ENCODE data around the gene KLHL29. TPM values are rescaled to one million over a fixed set of nuclear protein-coding genes. Genes with fewer than 3 reads are reported as not detected.

The KLHL29 gene
- total RNA-seq, 1 experiment from 2014 or later, result 16.7 TPM

DNA sequence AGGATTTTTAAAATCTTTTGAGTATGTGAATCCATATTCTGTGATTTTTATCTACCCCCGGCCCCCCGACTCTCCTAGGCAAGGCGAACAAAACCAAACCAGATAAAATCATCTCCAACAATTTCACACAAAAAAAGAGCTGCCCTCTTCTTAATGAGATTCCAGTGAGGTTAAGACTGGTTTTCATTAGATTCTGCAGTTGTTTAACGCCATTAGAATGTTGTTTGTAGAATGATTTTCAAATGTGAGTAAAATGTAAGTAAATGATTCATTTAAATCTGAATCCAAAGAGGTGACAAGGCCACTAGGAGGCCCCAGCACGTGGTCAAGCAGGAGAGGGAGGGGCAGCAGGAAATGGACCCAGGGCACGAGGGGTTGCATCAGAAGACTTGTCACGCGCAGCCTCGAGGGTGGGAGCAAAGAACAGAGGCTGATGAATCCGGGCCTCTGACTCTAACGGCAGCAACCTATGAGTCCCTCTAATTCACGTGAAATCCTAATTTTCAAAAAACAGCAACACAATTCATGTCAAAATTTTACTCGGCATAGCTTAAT lies 24.3 kb upstream of the KLHL29 start:
- Histone ChIP-seq H3K27ac (ENCODE audit: low read depth, low read length) (no peak overlapping the region), H3K36me3 (ENCODE audit: control insufficient read depth in 1 of 2, insufficient read depth in 2 of 2, low read length in 2 of 2) (no peaks in the 10 kb centered on the region), H3K27me3 (ENCODE audit: insufficient read depth, low read length) (peaks cover 19% of the 10 kb centered on the region; the same call in 1 of the 2 replicates), H3K9me2 (ENCODE audit: insufficient read depth) (no peaks in the 10 kb centered on the region), H3K9me3 (ENCODE audit: control insufficient read depth in 1 of 2, insufficient read depth in 1 of 2, low read depth in 1 of 2, low read length in 2 of 2) (no peaks in the 10 kb centered on the region), H3K4me2 (ENCODE audit: low read length) (no peak overlapping the region), H3K4me1 (ENCODE audit: control insufficient read depth in 1 of 2, insufficient read depth in 2 of 2, low read length in 2 of 2) (peaks cover 0 to 3% of the 10 kb centered on the region in 2 experiments; a peak in 1 of 4 replicates), H4K20me1 (ENCODE audit: insufficient read depth) (no peaks in the 10 kb centered on the region), H3K79me2 (ENCODE audit: insufficient read depth, low read length) (no peaks in the 10 kb centered on the region), H3K4me3 (replicated peaks in 1 of 2; ENCODE audit: low read depth in 1 of 2, low read length in 2 of 2) (no peak overlapping the region), H2AFZ (ENCODE audit: low read depth, low read length, poor library complexity, severe bottlenecking) (no peak overlapping the region), H3K9ac (ENCODE audit: low read length) (no peak overlapping the region)
- intact Hi-C loops (cut with micrococcal nuclease), result no loop called here
- ChIA-PET RAD21 (ENCODE audit: low non-redundant PET in 1 of 2, low total read pairs in 2 of 2, uncharacterized antibody in 2 of 2, unreplicated experiment in 2 of 2) (no interaction called here), CTCF (no interaction called here), POLR2A (no interaction called here)
- DNase-seq (ENCODE audit: low read depth, low spot score) (no peak), ATAC-seq (no peak)
- TF ChIP-seq RAD21 (IDR thresholded peaks at IDR 0.05; ENCODE audit: low read depth) (0 out of 2 replicates have a peak, but pooled peaks have one; percentile 6), MAX (IDR thresholded peaks at IDR 0.05) (peak; percentile 91), ZNF274 (IDR thresholded peaks at IDR 0.05; ENCODE audit: low read depth, low read length) (no peak)
- TF ChIP-seq, protein P1, sequence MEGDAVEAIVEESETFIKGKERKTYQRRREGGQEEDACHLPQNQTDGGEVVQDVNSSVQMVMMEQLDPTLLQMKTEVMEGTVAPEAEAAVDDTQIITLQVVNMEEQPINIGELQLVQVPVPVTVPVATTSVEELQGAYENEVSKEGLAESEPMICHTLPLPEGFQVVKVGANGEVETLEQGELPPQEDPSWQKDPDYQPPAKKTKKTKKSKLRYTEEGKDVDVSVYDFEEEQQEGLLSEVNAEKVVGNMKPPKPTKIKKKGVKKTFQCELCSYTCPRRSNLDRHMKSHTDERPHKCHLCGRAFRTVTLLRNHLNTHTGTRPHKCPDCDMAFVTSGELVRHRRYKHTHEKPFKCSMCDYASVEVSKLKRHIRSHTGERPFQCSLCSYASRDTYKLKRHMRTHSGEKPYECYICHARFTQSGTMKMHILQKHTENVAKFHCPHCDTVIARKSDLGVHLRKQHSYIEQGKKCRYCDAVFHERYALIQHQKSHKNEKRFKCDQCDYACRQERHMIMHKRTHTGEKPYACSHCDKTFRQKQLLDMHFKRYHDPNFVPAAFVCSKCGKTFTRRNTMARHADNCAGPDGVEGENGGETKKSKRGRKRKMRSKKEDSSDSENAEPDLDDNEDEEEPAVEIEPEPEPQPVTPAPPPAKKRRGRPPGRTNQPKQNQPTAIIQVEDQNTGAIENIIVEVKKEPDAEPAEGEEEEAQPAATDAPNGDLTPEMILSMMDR (IDR thresholded peaks at IDR 0.05 in 2 of 3, conservative IDR thresholded peaks at IDR 0.05 in 1 of 3; ENCODE audit: borderline replicate concordance in 1 of 3, insufficient read depth in 1 of 3, low read depth in 2 of 3, low read length in 2 of 3), result 0 out of 6 replicates have a peak, but pooled peaks of 1 of the 3 experiments have one; percentile 9
- no TSS peak for BruUV-seq (replicated peaks)

DNA sequence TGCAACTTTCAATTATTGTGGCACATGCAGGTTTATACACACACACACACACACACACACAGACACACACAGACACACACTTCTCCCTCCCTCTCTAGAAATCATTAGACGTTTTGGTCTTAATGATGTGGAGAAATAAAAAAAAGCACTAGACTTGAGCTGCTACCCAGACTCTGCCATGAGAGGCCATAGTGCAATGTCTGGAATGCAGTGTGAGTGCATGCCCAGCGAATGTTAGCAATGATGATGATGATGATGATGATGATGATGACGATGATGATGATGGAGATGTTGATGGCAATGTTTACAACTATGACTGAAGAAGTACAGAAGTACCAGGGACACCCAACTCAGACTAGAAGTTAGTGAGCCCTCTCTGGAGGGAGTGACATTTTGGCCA lies 23.8 kb upstream of the KLHL29 start:
- Histone ChIP-seq H3K27me3 (ENCODE audit: insufficient read depth, low read length) (peaks cover 19% of the 10 kb centered on the region; the same call in 1 of the 2 replicates), H3K4me2 (ENCODE audit: low read length) (no peak overlapping the region), H3K9me2 (ENCODE audit: insufficient read depth) (no peaks in the 10 kb centered on the region), H3K4me1 (ENCODE audit: control insufficient read depth in 1 of 2, insufficient read depth in 2 of 2, low read length in 2 of 2) (peaks cover 0 to 3% of the 10 kb centered on the region in 2 experiments; a peak in 1 of 4 replicates), H3K9me3 (ENCODE audit: control insufficient read depth in 1 of 2, insufficient read depth in 1 of 2, low read depth in 1 of 2, low read length in 2 of 2) (no peaks in the 10 kb centered on the region), H4K20me1 (ENCODE audit: insufficient read depth) (no peaks in the 10 kb centered on the region), H3K4me3 (replicated peaks in 1 of 2; ENCODE audit: low read depth in 1 of 2, low read length in 2 of 2) (no peak overlapping the region), H3K79me2 (ENCODE audit: insufficient read depth, low read length) (no peaks in the 10 kb centered on the region), H3K27ac (ENCODE audit: low read depth, low read length) (no peak overlapping the region), H2AFZ (ENCODE audit: low read depth, low read length, poor library complexity, severe bottlenecking) (no peak overlapping the region), H3K36me3 (ENCODE audit: control insufficient read depth in 1 of 2, insufficient read depth in 2 of 2, low read length in 2 of 2) (no peaks in the 10 kb centered on the region), H3K9ac (ENCODE audit: low read length) (no peak overlapping the region)
- RAD21 ChIA-PET (ENCODE audit: low non-redundant PET in 1 of 2, low total read pairs in 2 of 2, uncharacterized antibody in 2 of 2, unreplicated experiment in 2 of 2), result no interaction called here
- CTCF ChIA-PET, result no interaction called here
- POLR2A ChIA-PET, result no interaction called here
- ATAC-seq (no peak), DNase-seq (ENCODE audit: low read depth, low spot score) (no peak)
- BruUV-seq (replicated peaks), result no TSS peak
- intact Hi-C loops (cut with micrococcal nuclease), result no loop called here
- TF ChIP-seq JUND (IDR thresholded peaks at IDR 0.05) (no peak), ZBTB33 (IDR thresholded peaks at IDR 0.05; ENCODE audit: extremely low read depth, insufficient replicate concordance, low read length) (no peak), SRF (IDR thresholded peaks at IDR 0.05; ENCODE audit: low read depth) (no peak), YY1 (IDR thresholded peaks at IDR 0.05; ENCODE audit: extremely low read depth, insufficient replicate concordance, low read depth, low read length) (no peak), CBX3 (IDR thresholded peaks at IDR 0.05; ENCODE audit: low read depth) (no peak), EZH2 (IDR thresholded peaks at IDR 0.05) (no peak), SP1 (IDR thresholded peaks at IDR 0.05; ENCODE audit: low read depth) (no peak)
- TF ChIP-seq, protein P2, sequence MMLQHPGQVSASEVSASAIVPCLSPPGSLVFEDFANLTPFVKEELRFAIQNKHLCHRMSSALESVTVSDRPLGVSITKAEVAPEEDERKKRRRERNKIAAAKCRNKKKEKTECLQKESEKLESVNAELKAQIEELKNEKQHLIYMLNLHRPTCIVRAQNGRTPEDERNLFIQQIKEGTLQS (IDR thresholded peaks at IDR 0.05), result no peak
- TF ChIP-seq, protein P1 (IDR thresholded peaks at IDR 0.05 in 2 of 3, conservative IDR thresholded peaks at IDR 0.05 in 1 of 3; ENCODE audit: borderline replicate concordance in 1 of 3, insufficient read depth in 1 of 3, low read depth in 2 of 3, low read length in 2 of 3), result no peak
